NB4 (cell line): ENCODE results near the gene NPDC1.

Experiments used
- DNase-seq: peaks from one replicate; pipeline ENCODE4 v3.0.0; 2010; ENCODE audit warnings: low read depth
- H3K4me3 ChIP-seq: one replicate; pipeline ENCODE4 v1.5.1; 2011; ENCODE audit warnings: mild to moderate bottlenecking, low read depth, low read length, moderate library complexity
- CTCF ChIP-seq: IDR thresholded peaks from one replicate; pipeline ENCODE4 v1.5.1; 2012; ENCODE audit warnings: low read depth, low read length
- MAX ChIP-seq: IDR thresholded peaks from 2 replicates; pipeline ENCODE4 v1.6.1; 2011; ENCODE audit warnings: low read depth, low read length
- MYC ChIP-seq: IDR thresholded peaks from 2 replicates; pipeline ENCODE4 v1.6.1; 2011; ENCODE audit warnings: low read depth, low read length
- POLR2A ChIP-seq: IDR thresholded peaks from 2 replicates; pipeline ENCODE4 v1.6.1; 2011; ENCODE audit warnings: mild to moderate bottlenecking; ENCODE audit not compliant: insufficient read length; ENCODE audit errors: extremely low read depth

Gene NPDC1

GRCh38 chr9:137049544-137050449 lies 3.8 kb upstream of the NPDC1 start:
- TF ChIP-seq CTCF (peak; percentile 39), POLR2A (no peak)
- peak; percentile 74 for DNase-seq
- H3K4me3 ChIP-seq, result no peak overlapping the region

- no peak for DNase-seq
- TF ChIP-seq MAX (no peak), POLR2A (no peak), MYC (no peak), CTCF (no peak)
- no peak overlapping the region for H3K4me3 ChIP-seq
These were observed 2.9 kb upstream of the NPDC1 start for GRCh38 chr9:137048655-137049543.

GRCh38 chr9:137045294-137046087 lies 486 bp downstream of the NPDC1 start:
- TF ChIP-seq MAX (no peak), POLR2A (no peak), CTCF (no peak), MYC (no peak)
- no peak overlapping the region for H3K4me3 ChIP-seq
- DNase-seq, result no peak

- no peak overlapping the region for H3K4me3 ChIP-seq
- no peak for DNase-seq
- TF ChIP-seq CTCF (no peak), MYC (no peak), POLR2A (no peak), MAX (no peak)
These were observed 1.3 kb downstream of the NPDC1 start for GRCh38 chr9:137044502-137045177.

- no peak for DNase-seq
- no peak for TF ChIP-seq MYC
- no peak for TF ChIP-seq MAX
- TF ChIP-seq CTCF, result no peak
- no peak for TF ChIP-seq POLR2A
- H3K4me3 ChIP-seq, result no peak overlapping the region
These were observed 1.9 kb downstream of the NPDC1 start for GRCh38 chr9:137044037-137044436.
